HG02588 (cell line): Measurements from ENCODE around the gene ZBTB8OS.
A peak's percentile ranks its signal among the peaks of the same experiment; 100 is the strongest.

Experiments
- ATAC-seq: cut with Tn5 transposase; IDR thresholded peaks from one replicate; pipeline ENCODE4 v1.9.1; 2021; ENCODE audit warnings: mild to moderate bottlenecking, moderate library complexity; ENCODE audit not compliant: unreplicated experiment

ZBTB8OS gene

GRCh38 chr1:32612189-32612881 is 38.0 kb downstream of the ZBTB8OS start:
- peak; percentile 91 for ATAC-seq

DNA sequence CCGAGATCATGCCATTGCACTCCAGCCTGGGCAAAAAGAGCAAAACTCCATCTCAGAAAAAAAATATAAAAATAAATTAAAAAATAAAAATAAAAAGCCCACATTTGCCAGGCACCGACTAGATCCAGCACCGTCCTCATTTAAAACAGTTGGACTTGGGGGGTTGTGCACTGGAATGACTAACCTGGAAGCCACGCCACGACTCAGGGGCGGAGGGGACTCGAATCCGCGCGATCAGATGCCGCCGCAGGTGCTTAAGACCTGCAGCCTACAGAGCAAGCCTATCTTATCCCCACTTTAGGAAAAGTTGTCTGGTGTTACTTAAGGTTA is 38.5 kb downstream of the ZBTB8OS start:
- no peak for ATAC-seq

- no peak for ATAC-seq
Observed at GRCh38 chr1:32609180-32609579, 41.2 kb downstream of the ZBTB8OS start.

GRCh38 chr1:32606565-32607371 is 43.6 kb downstream of the ZBTB8OS start:
- ATAC-seq = no peak

GRCh38 chr1:32605711-32606424 is 44.5 kb downstream of the ZBTB8OS start:
- ATAC-seq = no peak

GRCh38 chr1:32600034-32600433 is 50.3 kb downstream of the ZBTB8OS start:
- ATAC-seq = no peak

DNA sequence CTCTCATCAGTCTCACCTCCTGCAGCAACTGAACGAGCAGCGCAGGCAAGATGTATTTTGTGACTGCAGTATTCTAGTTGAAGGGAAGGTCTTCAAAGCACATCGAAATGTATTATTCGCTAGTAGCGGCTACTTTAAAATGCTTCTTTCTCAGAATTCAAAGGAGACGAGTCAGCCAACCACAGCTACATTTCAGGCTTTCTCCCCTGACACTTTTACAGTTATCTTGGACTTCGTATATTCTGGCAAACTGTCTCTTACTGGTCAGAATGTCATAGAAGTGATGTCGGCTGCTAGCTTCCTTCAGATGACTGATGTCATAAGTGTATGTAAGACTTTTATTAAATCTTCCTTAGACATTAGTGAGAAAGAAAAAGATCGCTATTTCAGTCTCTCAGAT is 57.4 kb downstream of the ZBTB8OS start:
- ATAC-seq = no peak

DNA sequence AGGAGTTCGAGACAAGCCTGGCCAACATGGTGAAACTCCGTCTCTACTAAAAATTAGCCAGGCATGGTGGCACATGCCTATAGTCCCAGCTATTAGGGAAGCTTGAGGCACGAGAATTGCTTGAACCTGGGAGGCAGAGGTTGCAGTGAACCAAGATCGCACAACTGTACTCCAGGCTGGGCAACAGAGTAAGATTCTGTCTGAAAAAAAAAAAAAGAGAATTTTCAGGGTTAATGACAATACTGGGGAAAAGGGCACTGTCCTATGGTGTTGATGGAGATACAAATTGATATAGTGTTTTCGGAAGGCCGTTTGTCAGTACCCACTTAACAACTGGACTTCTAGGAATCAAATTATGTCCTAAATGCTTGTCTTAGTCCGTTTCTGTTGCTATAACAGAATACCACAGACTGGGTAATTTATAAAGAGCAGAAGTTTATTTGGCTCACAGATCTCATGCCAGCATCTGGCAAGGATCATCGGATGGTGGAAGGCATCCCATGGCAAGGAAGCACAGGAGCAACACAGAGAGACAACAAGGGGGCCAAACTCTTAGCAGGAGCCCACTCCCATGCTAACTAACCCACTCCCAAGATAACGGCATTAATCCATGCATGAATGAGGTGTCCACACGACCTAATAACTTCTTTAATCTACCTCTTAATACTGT is 69.9 kb downstream of the ZBTB8OS start:
- ATAC-seq = no peak
